ENCODE data around the gene MSMO1.
"Not testable (repeated sequence)": the region's sequence is repeated elsewhere in the genome, so short reads cannot be mapped to it uniquely, and the experiment has no call there.

DNA sequence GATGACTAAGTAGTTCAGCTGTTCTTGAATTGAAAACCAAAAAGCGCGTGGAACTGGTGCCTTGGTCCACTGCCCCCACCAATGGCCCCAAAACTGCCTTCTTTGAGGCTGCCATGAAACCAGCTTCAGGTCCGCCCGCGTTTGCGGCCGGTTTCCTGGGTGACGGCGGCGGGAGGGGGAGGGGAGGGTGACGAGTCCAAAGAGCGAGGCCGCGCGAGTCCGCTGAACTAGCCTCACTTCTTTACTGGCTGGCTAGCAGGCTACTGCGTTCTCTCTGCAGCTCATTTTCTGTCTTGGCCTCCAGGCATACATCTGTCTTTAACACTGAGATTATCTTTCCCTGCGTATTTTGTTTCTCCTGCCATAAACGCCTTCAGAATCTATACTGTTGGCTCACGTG, 47.9 kb upstream of the MSMO1 start:
- TF ChIP-seq, protein P1, sequence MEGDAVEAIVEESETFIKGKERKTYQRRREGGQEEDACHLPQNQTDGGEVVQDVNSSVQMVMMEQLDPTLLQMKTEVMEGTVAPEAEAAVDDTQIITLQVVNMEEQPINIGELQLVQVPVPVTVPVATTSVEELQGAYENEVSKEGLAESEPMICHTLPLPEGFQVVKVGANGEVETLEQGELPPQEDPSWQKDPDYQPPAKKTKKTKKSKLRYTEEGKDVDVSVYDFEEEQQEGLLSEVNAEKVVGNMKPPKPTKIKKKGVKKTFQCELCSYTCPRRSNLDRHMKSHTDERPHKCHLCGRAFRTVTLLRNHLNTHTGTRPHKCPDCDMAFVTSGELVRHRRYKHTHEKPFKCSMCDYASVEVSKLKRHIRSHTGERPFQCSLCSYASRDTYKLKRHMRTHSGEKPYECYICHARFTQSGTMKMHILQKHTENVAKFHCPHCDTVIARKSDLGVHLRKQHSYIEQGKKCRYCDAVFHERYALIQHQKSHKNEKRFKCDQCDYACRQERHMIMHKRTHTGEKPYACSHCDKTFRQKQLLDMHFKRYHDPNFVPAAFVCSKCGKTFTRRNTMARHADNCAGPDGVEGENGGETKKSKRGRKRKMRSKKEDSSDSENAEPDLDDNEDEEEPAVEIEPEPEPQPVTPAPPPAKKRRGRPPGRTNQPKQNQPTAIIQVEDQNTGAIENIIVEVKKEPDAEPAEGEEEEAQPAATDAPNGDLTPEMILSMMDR (IDR thresholded peaks at IDR 0.05; ENCODE audit: borderline replicate concordance, extremely low read depth, low read length, poor library complexity, severe bottlenecking) = not testable (repeated sequence)
- not testable (repeated sequence) for TF ChIP-seq EZH2 (IDR thresholded peaks at IDR 0.05; ENCODE audit: borderline replicate concordance, low read depth, low read length, severe bottlenecking)

All from DND-41 (cell line).